H7 (cell line): ENCODE data around the gene ARFRP1. TPM values are rescaled to one million over a fixed set of nuclear protein-coding genes. Genes with fewer than 3 reads are reported as not detected.

Experiments used
- DNase-seq: peaks from one replicate; pipeline ENCODE4 v3.0.0; 2012
- H3K27me3 ChIP-seq: 2 replicates; pipeline ENCODE4 v1.6.0; 2011; ENCODE audit warnings: mild to moderate bottlenecking, low read length; ENCODE audit not compliant: control insufficient read depth, insufficient read depth
- H3K36me3 ChIP-seq: replicated peaks from 2 replicates; pipeline ENCODE4 v1.5.1; 2011; ENCODE audit warnings: low read length; ENCODE audit not compliant: control insufficient read depth, insufficient read depth
- H3K4me3 ChIP-seq: 2 replicates; pipeline ENCODE4 v1.5.1; 2011; ENCODE audit warnings: low read depth, mild to moderate bottlenecking, control low read depth, low read length, moderate library complexity; ENCODE audit not compliant: insufficient read depth
- total RNA-seq: library from RNA; depleted of rRNA; stranded (reverse); fragments of >200 nt; shearing (Covaris generic); gene quantifications from 2 replicates; pipeline ENCODE4 v1.2.3, GENCODE V29; 2014

ARFRP1 gene
- total RNA-seq, 1 experiment from 2014 or later: 26.2 TPM

- peak; percentile 100 for DNase-seq
- Histone ChIP-seq H3K4me3 (peak within 1 kb of the TSS; percentile 75), H3K27me3 (0 out of 2 replicates have a peak, but pooled peaks cover 2% of the 10 kb centered on the region), H3K36me3 (peaks cover 1% of the 10 kb centered on the region; the same call in 1 of the 2 replicates)
Observed at GRCh38 chr20:63739130-63740069, 31.6 kb upstream of the ARFRP1 start, which contains the start of gene SLC2A4RG. TSS of gene SLC2A4RG (plus strand) at chr20:63739776. CDS start at chr20:63739913, 137 bp downstream.

- Histone ChIP-seq H3K27me3 (0 out of 2 replicates have a peak, but pooled peaks cover 2% of the 10 kb centered on the region), H3K4me3 (peak overlapping the region; percentile 53), H3K36me3 (peaks cover 2% of the 10 kb centered on the region; the same call in 1 of the 2 replicates)
- no peak for DNase-seq
Observed at GRCh38 chr20:63738687-63739129, 30.9 kb upstream of the ARFRP1 start.

GRCh38 chr20:63737945-63738686, 30.3 kb upstream of the ARFRP1 start:
- Histone ChIP-seq H3K27me3 (0 out of 2 replicates have a peak, but pooled peaks cover 2% of the 10 kb centered on the region), H3K4me3 (peak overlapping the region; percentile 37), H3K36me3 (peaks cover 2% of the 10 kb centered on the region; the same call in 1 of the 2 replicates)
- peak; percentile 76 for DNase-seq

- H3K36me3 ChIP-seq: peaks cover 4% of the 10 kb centered on the region
- DNase-seq: peak; percentile 76
- 0 out of 2 replicates have a peak, but pooled peaks cover 2% of the 10 kb centered on the region for H3K27me3 ChIP-seq
- peak overlapping the region; percentile 37 for H3K4me3 ChIP-seq
Observed at GRCh38 chr20:63737695-63737944, 29.8 kb upstream of the ARFRP1 start.

GRCh38 chr20:63736893-63737694, 29.3 kb upstream of the ARFRP1 start:
- Histone ChIP-seq H3K4me3 (peak overlapping the region; percentile 12), H3K36me3 (peaks cover 4% of the 10 kb centered on the region), H3K27me3 (0 out of 2 replicates have a peak, but pooled peaks cover 2% of the 10 kb centered on the region)
- DNase-seq: peak; percentile 73

- H3K36me3 ChIP-seq: peaks cover 4% of the 10 kb centered on the region
- peak; percentile 63 for DNase-seq
- H3K27me3 ChIP-seq: 0 out of 2 replicates have a peak, but pooled peaks cover 2% of the 10 kb centered on the region
- H3K4me3 ChIP-seq: peak within 1 kb of the TSS; percentile 12
Observed at GRCh38 chr20:63735859-63736718, 28.3 kb upstream of the ARFRP1 start, which contains the start of gene LIME1. TSS of gene LIME1 (plus strand) at chr20:63736664. CDS start at chr20:63737550, 886 bp downstream.

GRCh38 chr20:63734946-63735858, 27.4 kb upstream of the ARFRP1 start:
- DNase-seq: peak; percentile 53
- Histone ChIP-seq H3K27me3 (0 out of 2 replicates have a peak, but pooled peaks cover 2% of the 10 kb centered on the region), H3K36me3 (peaks cover 4% of the 10 kb centered on the region), H3K4me3 (no peak overlapping the region)

GRCh38 chr20:63734111-63734945, 26.6 kb upstream of the ARFRP1 start:
- peak; percentile 36 for DNase-seq
- Histone ChIP-seq H3K36me3 (peaks cover 4% of the 10 kb centered on the region), H3K27me3 (0 out of 2 replicates have a peak, but pooled peaks cover 2% of the 10 kb centered on the region), H3K4me3 (no peak overlapping the region)

- DNase-seq: peak; percentile 28
- H3K27me3 ChIP-seq: 0 out of 2 replicates have a peak, but pooled peaks cover 2% of the 10 kb centered on the region
- H3K36me3 ChIP-seq: peaks cover 4% of the 10 kb centered on the region
- H3K4me3 ChIP-seq: no peak overlapping the region
Observed at GRCh38 chr20:63733579-63734081, 25.9 kb upstream of the ARFRP1 start.

GRCh38 chr20:63733117-63733516, 25.3 kb upstream of the ARFRP1 start:
- H3K27me3 ChIP-seq: no peaks in the 10 kb centered on the region
- no peak overlapping the region for H3K4me3 ChIP-seq
- peak; percentile 42 for DNase-seq
- H3K36me3 ChIP-seq: peaks cover 4% of the 10 kb centered on the region

GRCh38 chr20:63732118-63733095, 24.6 kb upstream of the ARFRP1 start:
- Histone ChIP-seq H3K27me3 (no peaks in the 10 kb centered on the region), H3K36me3 (peaks cover 4% of the 10 kb centered on the region), H3K4me3 (no peak overlapping the region)
- DNase-seq: no peak
